GM18858 (cell line): ENCODE data around the gene COQ10A.

Experiments used
- ATAC-seq: cut with Tn5 transposase; IDR thresholded peaks from one replicate; pipeline ENCODE4 v1.9.1; 2021; ENCODE audit not compliant: unreplicated experiment

The COQ10A gene

DNA sequence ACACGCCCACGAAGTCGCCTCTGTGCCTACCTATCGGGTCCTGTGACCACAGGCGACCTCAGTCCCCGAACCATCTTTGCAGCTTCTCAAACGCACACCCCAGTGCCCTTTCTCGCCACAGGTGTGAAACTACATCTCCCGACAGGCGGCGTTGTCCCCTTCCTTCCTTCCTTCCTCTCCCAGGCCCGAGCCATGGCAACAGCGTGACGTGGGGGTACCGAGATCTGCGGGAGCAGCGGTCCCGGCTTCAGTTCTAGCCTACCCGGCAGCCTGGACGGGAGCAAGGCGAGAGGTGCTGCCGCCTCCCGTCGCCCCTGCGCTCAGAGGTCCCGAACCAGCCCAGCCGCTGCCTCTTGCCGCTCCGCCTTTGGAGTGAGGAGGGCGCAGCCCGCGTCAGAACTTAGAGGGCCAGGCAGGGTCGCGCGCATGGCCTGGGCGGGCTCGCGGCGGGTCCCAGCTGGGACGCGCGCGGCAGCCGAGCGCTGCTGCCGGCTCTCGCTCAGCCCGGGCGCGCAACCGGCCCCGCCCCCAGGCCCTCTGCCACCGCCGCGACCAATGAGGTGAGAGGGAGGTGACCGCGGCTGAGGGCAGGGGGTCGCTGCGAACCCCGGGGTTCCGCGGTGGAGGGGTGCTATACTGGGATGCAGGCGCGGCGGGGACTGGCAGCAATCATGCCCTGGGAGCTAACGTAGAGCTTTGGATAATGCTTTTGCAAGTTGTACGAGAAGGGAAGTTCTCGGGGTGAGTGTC lies at the start of gene COQ10A:
COQ10A (plus strand) TSS at position 250 of the 750 bp plus-strand sequence; CDS start at position 427, 177 bp downstream.
- peak; percentile 77 for ATAC-seq

DNA sequence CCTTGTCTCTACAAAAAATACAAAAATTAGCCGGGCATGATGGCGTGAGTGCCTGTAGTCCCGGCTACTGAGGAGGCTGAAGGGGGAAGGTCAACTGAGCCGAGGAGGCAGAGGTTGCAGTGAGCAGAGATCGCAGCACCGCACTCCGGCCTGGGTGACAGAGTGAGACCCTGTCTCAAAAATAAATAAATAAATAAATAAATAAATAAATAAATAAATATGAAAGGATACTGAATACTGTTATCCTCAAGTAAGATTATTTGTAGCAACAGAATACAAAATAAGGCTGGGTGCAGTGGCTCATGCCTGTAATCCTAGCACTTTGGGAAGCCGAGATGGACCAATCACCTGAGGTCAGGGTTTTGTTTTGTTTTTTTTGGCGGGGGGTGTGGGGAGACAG lies 46.9 kb upstream of the COQ10A start:
- ATAC-seq, result no peak

DNA sequence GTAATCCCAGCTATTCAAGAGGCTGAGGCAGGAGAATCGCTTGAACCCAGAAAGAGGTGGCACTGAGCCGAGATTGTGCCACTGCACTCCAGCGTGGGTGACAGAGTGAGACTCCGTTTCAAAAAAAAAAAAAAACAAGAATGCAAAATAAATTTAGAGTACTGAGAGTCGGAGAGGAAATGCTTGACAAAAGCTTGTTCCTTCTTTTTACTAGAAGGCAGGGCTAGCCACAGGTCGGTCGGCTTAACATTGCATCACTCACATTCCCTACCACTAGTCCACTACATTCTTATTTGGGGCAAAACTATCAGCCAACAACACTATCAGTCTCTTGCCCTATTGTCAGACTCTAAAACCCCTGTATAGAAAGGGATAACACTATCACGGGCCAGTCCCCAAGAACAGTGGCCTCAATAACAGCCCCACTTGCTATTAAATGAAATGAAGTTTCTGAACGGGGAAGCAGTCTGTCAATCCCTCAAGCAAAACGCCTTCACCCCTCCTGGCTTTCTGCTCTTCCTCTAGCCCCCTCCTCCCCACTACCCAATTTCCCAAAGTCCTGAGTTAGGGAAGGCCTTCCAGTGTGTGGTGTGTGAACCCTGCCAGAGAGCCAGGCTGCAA lies 46.0 kb upstream of the COQ10A start:
- ATAC-seq, result no peak

DNA sequence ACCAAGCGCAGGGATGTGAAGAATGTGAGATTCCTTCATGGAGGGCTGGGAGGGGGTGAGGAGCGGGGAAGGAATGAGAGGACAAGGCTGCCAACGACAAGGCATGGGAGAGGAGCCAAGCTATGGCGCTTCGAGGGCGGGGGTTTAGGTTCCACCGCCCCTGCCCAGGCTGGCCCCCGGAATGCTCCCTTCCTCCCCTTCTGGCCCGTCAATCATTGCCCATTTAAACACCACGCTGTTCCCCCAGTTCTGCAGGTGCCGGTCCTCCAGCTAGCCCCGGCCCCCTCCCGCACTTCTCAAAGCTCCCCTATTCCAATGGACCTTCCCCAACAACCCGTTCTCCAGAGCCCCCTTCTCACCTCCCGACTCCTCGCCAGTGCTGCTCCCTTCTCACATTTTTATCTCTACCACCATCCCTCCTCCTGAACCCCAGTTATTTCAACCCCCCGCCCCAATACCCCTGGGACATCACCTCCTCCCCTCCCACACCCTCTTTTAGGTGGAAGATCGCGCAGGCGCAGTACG lies 45.4 kb upstream of the COQ10A start:
- no peak for ATAC-seq

DNA sequence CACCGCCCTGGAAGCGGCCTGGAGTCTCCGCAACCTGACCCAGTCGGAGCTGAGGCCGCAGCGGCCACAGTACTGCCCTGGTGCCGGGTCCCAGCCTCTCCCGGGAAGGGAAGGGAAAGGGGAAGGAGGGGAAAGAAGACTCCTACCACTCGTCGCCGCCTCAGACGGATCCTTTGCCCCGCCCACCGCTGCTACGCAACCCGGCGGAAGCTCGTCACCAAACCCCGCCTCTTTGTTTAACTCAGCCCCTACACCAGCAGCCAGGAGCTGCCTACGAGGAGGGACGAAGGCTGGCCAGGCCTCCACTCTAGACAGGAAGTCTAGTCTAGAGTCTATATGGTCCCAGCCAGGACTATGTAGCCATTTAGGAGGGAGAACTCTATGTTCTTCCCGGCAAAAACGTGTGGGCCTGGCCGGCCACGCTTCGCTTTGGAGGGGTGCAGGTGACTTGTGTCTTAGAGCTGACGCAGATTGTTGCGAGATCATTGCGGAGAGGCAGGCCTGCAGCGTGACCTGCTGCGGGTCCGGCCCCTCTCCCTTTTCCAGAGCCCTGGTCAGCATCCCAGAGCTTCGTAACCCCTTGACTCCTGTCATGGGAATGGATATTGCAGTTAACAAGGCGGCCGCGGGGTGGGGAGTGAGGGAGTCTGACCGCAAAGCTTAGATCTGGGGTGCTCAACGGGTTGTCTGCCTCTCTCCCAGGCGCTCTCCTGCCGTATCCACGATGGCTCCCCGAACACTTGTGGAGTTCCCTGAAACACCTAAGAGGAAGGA lies 44.8 kb upstream of the COQ10A start, which contains the start of gene RNF41:
RNF41 (minus strand) TSS at position 166 of the 774 bp plus-strand sequence. CDS start 7,875 bp downstream, outside the sequence.
- ATAC-seq, result peak; percentile 62

DNA sequence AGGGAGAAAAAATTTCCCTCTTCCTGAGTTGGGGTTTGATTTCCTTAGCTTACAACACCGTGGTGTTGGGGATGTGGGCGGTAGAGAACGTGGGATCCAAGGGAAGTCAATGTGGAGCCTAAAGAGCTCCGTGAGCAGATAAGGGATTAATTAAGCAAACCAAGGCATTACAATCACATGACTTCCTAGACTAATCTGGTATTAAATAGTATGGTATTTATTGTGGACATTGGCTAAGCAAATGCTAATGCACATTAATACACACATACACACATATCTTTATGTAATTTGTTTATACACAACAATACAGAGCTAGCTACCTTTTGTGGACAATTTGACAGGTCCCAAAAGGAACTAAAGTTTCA lies 44.2 kb upstream of the COQ10A start:
- no peak for ATAC-seq

DNA sequence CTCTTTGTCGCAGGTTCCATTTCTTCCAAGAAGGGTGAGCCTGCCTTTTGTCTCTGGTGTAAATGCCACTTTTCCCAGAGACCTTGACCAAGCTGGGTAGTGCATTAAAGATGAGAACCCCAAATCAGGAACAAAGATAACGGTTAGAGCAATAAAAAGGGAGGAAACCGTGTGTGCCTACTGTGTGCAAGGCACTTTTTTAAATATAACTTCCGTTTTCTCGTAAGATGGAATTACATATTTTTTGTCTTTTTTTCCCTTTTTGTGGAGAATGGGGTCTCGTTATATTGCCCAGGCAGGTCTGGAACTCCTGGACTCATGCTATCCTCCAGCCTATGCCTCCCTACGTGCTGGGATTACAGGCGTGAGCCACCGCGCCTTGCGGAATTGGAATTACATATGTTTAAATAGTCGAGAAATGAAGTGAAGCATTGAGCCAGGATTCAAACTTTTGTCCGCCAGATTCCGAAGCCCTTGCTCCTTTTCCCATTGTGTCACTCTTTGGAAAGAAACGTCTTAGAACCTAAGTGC lies 43.1 kb upstream of the COQ10A start:
- ATAC-seq, result no peak

DNA sequence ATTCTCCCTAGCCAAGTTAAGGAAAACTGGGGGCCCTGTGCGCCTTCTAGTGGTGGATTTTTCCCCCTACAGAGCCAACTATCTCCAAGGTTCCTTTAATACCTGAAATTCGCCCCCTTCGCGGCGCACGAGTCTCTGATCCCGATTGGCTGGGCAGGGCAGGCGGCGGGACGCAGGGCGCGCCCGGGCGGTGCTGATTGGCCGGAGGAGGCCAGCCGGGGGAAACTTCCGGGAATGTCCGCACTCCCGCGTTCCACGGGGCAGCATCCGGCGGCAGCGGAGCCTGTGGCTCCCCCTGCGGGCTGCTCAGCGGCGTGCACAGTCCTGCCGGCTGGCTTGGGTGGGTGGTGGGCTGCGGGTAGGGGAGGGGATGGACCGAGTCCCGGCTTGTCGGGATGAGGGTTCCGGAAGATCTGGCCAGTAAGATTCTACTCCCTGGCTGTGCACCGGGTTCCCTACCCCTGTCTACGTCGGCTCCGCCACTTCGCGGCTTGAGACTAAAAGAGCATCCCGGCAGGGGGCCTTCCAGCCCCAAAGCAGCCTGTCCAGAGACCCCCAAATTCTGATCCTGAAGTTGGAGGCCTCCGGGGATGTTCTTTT lies 42.5 kb upstream of the COQ10A start, which contains the start of gene NABP2:
NABP2 (plus strand) TSS at position 241 of the 600 bp plus-strand sequence. CDS start 515 bp downstream, outside the sequence.
- ATAC-seq, result peak; percentile 66

DNA sequence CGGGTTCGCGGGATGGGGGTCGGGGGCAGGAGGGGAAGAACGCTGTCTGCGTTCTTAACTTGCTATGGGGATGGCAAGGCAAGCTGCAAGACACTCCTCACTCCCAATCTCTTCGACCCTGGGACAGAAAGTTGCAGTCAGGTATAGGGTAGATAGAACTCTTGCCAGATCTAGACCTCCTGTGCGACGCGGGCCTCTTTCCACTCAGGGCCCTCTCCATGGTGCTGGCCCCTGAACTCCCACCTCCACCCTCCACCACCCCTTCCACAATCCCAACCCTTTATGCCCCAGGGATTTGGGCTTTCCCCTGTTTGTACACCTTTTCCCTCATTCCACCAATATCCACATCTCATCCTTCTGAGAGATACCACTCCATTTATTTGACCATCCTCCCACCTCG lies 41.8 kb upstream of the COQ10A start:
- no peak for ATAC-seq

DNA sequence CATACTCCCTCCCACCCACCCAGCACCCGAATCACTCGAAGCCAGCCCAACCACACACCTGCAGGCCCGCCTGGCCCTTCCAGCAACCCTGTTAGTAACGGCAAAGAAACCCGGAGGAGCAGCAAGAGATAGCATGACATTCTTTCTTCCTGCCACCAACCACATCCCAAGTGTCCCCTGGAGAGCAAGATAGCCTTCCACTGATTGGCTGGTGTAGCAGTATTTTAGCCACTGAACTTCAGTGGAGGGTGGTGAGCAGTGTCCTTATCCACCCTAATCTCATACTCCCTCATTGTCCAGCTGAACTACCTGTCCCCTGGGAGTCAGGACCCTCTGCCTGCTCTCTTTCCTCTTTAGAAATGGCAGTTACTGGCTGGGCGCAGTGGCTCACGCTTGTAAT lies 37.7 kb upstream of the COQ10A start:
- ATAC-seq, result no peak

DNA sequence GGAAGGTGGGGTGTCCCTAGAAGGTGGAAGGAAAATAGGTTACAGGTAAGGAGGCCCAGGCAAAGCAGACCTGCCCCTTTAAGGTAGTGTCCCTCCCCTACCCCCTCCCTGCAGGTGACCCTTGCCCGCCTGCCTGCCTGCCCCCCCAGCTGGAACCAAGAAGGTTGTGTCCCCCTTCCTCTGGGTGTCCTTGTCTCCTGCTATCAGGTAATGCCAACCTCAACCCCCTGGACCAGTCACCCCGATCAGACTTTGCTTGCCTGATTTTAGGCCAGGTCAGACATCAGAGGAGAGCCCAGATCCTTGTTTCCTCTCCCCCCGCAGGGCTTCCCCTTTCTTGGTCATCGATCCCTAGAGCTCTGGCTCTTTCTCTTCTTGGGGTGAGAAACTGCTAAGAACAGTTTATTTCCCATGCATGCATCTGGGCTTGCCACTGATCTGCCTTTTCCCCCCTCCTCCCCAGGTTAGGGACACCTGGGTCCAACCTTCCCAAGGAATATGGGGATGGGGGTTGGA lies 36.8 kb upstream of the COQ10A start, which contains the start of gene SLC39A5:
SLC39A5 (plus strand) TSS at position 136 of the 516 bp plus-strand sequence. CDS start 1,224 bp downstream, outside the sequence.
- ATAC-seq, result no peak

DNA sequence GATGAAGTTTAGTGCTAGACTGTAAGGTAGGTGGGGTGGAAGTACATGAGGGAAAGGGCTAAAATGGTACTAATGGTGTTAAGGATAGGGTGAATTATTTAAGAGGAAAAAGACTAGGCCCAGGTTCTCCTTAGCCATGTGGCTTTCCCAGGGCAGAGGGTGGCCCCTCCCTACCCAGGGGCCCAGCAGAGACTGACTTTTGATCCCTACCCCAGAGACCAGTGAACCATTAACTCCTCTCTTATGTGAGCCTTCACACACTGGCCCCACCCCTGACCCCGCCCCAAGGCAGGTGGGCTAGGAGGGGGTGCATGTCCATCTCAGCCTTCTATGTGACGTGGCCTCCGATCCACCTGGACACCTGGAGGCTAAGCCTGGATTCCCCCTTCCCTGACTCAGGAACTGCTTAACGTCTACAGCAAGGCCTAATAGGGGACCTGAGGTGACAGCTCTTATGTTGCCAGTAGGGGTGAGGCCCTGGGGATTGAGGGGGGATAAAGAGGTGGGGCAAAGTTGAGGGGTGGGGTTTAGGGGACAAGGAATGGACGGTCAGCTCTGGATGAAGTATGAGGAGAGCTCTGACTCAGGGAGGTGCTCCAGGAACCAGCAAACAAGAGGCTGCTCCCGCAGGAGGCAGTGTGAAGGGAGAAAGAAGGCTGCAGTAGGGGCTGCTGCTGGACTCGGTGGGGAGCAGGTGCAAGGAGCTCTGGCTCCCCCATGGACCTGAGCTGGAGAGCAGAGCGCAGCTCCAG lies 36.1 kb upstream of the COQ10A start:
- ATAC-seq, result no peak

DNA sequence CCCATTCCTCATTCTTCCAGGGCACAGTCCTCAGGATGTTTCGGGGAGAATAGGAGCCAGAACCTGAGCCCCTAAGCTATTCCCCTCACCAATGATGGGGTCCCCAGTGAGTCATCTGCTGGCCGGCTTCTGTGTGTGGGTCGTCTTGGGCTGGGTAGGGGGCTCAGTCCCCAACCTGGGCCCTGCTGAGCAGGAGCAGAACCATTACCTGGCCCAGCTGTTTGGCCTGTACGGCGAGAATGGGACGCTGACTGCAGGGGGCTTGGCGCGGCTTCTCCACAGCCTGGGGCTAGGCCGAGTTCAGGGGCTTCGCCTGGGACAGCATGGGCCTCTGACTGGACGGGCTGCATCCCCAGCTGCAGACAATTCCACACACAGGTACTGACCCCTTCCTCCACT lies 35.6 kb upstream of the COQ10A start:
- no peak for ATAC-seq

DNA sequence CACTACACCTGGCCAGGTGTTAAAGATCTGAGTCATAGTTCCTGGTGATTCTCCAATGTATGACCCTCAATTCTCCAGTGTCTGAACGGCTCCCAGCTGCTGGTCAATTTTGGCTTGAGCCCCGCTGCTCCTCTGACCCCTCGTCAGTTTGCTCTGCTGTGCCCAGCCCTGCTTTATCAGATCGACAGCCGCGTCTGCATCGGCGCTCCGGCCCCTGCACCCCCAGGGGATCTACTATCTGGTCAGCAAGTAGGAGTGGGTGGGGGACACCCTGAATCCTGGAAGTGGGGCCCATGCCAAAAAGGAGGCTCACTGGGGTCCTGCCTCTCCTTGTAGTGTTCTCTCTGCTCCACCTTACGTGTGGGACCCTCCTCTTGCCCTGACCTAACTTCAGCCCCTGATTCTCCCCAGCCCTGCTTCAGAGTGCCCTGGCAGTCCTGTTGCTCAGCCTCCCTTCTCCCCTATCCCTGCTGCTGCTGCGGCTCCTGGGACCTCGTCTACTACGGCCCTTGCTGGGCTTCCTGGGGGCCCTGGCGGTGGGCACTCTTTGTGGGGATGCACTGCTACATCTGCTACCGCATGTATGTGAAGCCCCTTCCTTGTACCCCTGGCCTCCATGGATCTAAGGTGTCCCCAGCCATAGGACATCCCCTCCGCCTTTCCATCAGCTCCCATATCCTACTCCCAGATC lies 31.9 kb upstream of the COQ10A start:
- ATAC-seq, result no peak

DNA sequence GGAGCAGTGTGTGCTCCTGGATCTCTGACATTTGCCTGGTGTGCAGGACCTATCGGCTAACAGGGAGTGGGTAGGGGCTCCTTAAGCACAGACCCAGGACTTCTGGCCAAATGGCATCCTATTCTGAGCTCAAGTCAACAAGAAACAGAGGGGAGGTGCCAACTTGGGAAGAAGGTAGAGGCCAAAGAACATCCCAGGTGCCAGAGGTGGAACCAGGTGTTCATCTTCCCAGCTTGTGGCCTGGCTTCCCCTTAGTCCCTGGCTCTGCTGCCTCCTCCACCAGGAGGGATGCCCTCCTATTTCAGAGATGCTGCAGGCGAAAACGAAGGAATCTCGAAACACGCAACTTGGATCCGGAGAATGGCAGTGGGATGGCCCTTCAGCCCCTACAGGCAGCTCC lies 30.7 kb upstream of the COQ10A start:
- no peak for ATAC-seq

DNA sequence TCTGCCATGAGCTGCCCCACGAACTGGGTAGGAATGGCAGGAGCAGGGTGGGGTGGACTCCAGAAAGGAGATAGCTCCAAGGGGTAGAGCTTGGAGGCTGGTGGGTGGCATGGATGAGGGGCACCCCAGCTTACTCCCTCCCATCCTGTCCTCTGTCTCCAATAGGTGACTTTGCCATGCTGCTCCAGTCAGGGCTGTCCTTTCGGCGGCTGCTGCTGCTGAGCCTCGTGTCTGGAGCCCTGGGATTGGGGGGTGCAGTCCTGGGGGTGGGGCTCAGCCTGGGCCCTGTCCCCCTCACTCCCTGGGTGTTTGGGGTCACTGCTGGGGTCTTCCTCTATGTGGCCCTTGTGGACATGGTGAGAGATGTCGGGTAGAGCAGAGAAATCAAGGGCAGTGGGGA lies 29.8 kb upstream of the COQ10A start:
- no peak for ATAC-seq

DNA sequence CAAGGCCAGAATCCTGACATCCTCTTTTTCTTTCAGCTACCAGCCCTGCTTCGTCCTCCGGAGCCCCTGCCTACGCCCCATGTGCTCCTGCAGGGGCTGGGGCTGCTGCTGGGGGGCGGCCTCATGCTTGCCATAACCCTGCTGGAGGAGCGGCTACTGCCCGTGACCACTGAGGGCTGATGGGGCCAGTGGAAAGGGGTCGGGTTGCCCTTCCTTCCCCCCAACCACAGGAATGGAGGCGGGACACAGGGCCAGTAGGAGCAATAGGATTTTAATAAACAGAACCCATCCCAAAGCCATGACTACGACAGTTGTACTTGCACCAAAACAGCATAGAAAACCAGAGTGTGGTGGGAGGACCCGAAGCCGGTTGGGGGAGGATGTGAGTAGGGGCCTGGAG lies 29.2 kb upstream of the COQ10A start:
- no peak for ATAC-seq

DNA sequence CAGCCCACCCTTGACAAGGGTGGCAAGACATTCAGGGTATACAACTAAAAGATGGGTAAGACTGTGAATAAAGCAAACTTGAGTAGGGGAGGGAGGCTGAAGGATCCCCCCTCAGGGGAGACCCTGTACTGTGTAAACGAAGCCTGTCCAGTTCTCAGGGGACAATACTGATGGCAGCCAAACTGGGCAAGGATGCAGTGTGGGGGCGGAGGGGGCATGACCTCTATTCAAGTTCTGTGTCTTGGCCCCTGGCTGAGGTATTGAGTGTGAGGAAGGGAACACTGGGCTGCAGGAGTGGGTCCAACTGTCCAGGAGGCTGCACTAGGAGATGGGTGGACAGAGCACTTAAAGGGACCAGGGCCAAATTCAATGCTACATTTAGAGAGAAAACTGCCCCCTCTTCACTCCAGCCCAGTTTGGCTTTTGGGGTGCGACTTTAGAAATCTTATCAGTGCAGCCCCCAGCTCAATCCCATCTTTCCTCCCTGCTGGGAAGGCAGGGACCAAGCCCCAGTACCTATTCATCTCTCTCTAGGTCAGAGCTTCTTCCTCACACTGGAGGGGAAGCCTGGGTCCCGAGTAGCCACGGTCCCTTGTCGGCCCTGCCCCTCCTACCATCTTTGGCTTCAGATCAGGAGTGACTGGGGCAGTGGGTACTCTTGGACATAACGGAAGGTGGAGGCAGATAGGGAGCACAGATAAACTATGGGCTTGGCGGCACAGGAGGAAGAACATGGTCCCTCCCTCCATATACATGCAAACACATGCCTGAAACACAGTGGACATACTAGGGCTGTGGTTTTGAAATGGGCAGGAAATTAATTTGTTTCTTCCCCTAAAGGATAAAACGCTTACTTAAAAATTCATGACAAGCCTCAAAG lies 25.1 kb upstream of the COQ10A start:
- no peak for ATAC-seq
